ENCODE data around the gene COPA. TPM values are rescaled to one million over a fixed set of nuclear protein-coding genes. Genes with fewer than 3 reads are reported as not detected.

COPA gene
- total RNA-seq, 2 donors from 2014 or later = 108 to 147 TPM

- intact Hi-C loops (cut with DNase I) = loop anchor here in 1 of 2 donors (10.0 kb wide), 2 partner anchors 61 to 161 kb away; partner anchors contain the start of genes CASQ1 and IGSF8
- ATAC-seq (no peak), DNase-seq (no peak)
Measured at GRCh38 chr1:160255781-160256300, 87.2 kb downstream of the COPA start.

- intact Hi-C loops (cut with DNase I) = loop anchor here (2.0 to 10.0 kb wide), 4 partner anchors 57 to 157 kb away; partner anchors contain the start of genes CASQ1 (in 1 of the 2) and IGSF8 (in 1 of the 2)
- ATAC-seq (peak; percentile 90 to 96), DNase-seq (peak; percentile 75)
Measured at GRCh38 chr1:160251687-160252526, 91.1 kb downstream of the COPA start.

GRCh38 chr1:160251011-160251410, 92.0 kb downstream of the COPA start:
- intact Hi-C loops (cut with DNase I) = loop anchor here (2.0 to 10.0 kb wide), 4 partner anchors 56 to 156 kb away; partner anchors contain the start of genes CASQ1 (in 1 of the 2) and IGSF8 (in 1 of the 2)
- peak in 1 of 2 donors; percentile 17 for ATAC-seq
- no peak for DNase-seq

DNA sequence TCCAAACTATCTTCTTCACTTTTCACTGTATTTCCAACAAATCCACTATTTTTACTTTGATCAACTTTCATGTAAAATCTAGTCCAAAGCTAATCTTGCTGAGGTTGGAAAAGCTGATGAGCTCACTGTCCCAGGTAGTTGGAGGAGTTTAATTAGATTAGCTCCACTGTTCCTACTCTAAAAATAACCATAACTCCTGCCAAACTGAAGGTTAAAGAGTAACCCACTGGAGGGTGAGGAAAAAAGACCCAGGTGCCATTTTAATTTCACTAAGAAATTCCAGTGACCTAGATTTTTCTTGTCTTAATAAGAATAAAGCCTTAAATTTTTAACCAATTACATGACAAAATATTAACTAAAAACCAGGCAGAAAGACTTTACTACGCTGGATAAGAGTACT, 96.0 kb downstream of the COPA start:
- ATAC-seq (peak in 1 of 2 donors; percentile 27), DNase-seq (no peak)
- intact Hi-C loops (cut with DNase I) = loop anchor here in 1 of 2 donors (5.0 kb wide), 1 partner anchor 40 kb away; the partner anchor contains the start of gene PEA15

DNA sequence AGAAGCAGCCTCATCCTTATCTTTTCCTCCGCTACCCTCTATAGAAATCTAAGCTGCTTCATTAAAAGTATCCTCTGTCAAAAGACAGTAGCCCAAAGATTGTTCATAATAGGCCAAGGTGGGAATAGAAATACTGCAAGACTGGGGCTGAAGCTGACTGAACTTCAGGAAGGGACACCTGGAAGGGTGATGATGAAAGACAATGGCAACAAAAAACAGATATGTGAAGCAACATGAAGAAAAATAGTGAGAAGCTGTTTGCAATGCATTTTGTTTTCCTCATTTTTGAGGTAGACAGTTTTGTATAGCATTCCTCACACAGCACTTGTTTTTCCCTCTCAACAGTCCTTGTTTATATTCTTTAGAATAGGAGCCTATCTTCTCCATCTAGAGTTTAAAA, 97.6 kb downstream of the COPA start:
- ATAC-seq = no peak
- intact Hi-C loops (cut with DNase I) = loop anchor here in 1 of 2 donors (5.0 kb wide), 1 partner anchor 38 kb away; the partner anchor contains the start of gene PEA15
- DNase-seq = no peak

- intact Hi-C loops (cut with DNase I) = no loop called here
- ATAC-seq = no peak
Measured at GRCh38 chr1:160244209-160244608, 98.8 kb downstream of the COPA start.

DNA sequence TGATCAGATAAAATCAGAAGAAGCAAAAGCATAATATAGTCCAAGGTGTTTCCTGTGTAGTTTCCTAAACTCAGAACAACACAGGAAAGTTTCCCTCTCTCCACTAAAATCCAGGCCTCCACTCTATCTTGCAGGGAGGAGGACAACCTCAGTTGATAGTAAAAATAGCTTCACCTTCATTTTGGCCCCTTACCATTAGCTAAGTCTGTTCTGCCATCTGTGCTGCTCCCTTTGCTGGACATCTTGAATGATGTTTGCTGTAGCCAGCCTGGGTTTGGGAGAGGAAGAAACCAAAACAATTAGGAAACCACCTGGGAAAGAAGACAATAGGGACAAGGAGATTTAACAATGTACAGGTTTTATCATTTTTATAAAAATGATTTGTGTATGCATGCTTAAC, 99.3 kb downstream of the COPA start:
- ATAC-seq = peak in 1 of 2 donors; percentile 10
- intact Hi-C loops (cut with DNase I) = no loop called here
- no peak for DNase-seq

More at GRCh38 chr1:160244209-160244608, 98.8 kb downstream of the COPA start:
- DNase-seq = no peak

DNA sequence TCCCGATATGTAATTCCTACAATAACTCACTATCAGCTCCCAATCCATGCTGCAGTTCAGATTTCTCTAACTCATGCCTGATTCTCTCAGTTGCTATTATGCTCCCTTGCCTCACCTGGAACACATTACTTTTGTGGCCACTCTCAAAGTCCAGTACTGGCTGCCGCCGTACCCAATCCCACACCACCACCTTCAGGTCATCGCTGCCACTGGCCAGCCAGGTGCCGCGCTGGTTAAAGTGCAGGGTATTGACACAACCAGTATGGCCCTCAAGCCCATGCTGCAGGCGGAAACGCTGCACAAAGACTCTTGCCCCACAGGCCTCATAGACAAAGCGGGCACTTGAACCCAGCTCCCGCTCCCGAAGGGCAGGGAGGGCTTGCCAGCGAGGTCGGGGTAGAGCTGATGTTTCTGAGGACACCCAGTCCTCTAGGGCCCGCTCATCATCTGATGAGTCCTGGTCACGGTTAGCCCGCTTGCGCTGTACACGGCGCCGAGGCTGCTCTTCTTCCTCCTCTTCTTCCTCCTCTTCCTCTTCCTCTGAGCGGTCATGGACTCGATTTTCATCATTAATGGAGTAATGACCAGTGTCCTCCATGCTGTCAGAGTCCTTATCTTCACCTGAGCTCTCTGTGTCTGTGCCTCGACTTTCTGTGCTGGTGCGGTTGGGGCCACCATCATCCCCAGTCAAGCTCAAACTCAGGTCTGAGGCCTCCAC, 103.3 kb downstream of the COPA start:
- no peak for ATAC-seq
- intact Hi-C loops (cut with DNase I) = no loop called here
- DNase-seq = no peak

Other genes starting within 250 kb of the COPA start
- gene IGSF8, start 244.6 kb downstream of the COPA start, total RNA-seq = 10 to 100 TPM; 18.8 to 22.1 TPM
- gene ATP1A2, start 227.5 kb downstream of the COPA start, total RNA-seq = 100 to 1,000 TPM; 114 to 176 TPM
- under 1 TPM in 1 of 2 donors, not detected in 1; 0.13 TPM for gene ATP1A4, start 191.6 kb downstream of the COPA start, total RNA-seq
- gene CASQ1, start 152.7 kb downstream of the COPA start, total RNA-seq = 10 to 100 TPM; 10.5 to 21.8 TPM
- 100 to 1,000 TPM; 188 to 189 TPM for gene PEA15, start 137.9 kb downstream of the COPA start, total RNA-seq
- gene DCAF8, start 80.7 kb downstream of the COPA start, total RNA-seq = 100 to 1,000 TPM in 1 of 2 donors, 10 to 100 TPM in 1; 98.5 to 121 TPM
- gene PEX19, start 58.1 kb downstream of the COPA start, total RNA-seq = 10 to 100 TPM; 91.1 to 92.6 TPM
- gene NCSTN, start 133 bp upstream of the COPA start, total RNA-seq = 10 to 100 TPM; 57.4 to 70.2 TPM
- under 1 TPM in 1 of 2 donors, not detected in 1; 0.10 TPM for gene NHLH1, start 23.8 kb upstream of the COPA start, total RNA-seq
- gene VANGL2, start 57.3 kb upstream of the COPA start, total RNA-seq = 1 to 10 TPM; 4.1 to 5.1 TPM
- gene SLAMF6, start 180.0 kb upstream of the COPA start, total RNA-seq = 1 to 10 TPM in 1 of 2 donors, under 1 TPM in 1; 0.55 to 1.4 TPM
- 1 to 10 TPM; 4.8 to 7.7 TPM for gene CD84, start 236.2 kb upstream of the COPA start, total RNA-seq